SU-DHL-6 (cell line): ENCODE results near the gene KISS1R.

Source experiments
- CTCF ChIP-seq: fragments of 200-600 bp; sonication (generic); IDR thresholded peaks from one replicate; pipeline ENCODE4 v1.5.1; 2017; ENCODE audit warnings: antibody characterized with exemption, mild to moderate bottlenecking, low read length, moderate library complexity; ENCODE audit not compliant: insufficient read depth, poor library complexity, severe bottlenecking
- EZH2phosphoT487 ChIP-seq: fragments of 200-600 bp; sonication (generic), shearing (Covaris generic); conservative IDR thresholded peaks from 2 replicates; pipeline ENCODE4 v1.6.1; 2018; ENCODE audit warnings: mild to moderate bottlenecking, antibody characterized with exemption, low read length, moderate library complexity, mixed read lengths

DNA sequence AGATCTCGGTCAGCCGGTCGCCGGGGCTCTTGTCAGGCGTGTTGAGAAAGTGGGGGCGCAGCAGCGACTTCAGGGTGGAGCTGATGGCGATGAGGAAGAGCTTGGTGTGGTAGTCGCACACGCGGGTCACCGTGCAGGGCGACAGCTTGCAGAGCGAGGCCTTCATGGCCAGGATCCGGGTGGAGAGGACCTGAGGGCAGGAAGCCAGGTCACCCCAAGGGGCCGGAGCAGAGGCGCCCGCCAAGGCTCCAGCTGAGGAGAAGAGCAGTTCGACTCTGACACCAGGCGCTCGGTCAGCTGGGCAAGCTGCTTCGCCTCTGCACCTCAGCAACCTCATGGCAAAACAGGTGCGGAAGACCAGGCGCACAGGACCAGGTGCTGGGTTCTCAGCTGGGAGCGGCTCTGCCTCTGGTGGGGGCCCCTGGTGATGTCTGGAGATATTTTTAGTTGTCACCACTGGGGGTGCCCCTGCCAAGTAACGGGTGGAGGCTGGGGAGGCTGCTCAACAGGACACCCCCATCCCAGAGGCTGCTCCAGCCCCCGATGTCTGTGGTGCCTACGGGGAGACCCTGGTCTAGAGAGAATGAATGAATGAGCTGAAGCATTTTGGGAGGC lies 41.8 kb upstream of the KISS1R start:
- TF ChIP-seq CTCF (no peak), EZH2phosphoT487 (no peak)
